ENCODE data around the gene S100A7. TPM values are rescaled to one million over a fixed set of nuclear protein-coding genes. Genes with fewer than 3 reads are reported as not detected.

Gene S100A7
- total and polyA plus RNA-seq, 2 of the 8 experiments (the other 6 are each of a cell fraction or from before 2014, with no cell fraction given) = not detected

DNA sequence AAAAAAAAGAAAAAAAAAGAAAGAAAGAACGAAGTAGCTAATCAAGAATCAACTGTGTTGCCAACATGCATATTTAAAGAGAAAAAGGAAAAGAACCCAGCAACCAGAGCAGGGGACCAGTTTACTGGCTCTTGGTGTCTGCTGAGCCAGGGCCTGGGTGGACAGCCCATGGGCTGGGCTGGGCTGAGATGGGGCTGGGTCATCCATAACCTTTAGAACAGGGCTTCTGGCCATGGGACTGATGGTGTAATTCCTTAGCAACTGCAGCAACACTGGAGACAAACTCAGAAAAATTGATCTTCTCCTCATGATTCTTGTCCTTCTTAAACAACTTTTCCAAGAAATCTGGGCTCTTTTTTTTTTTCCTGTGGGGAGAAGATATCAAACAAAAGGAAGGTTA is 33.6 kb downstream of the S100A7 start (continued):
- TF ChIP-seq RXRA (IDR thresholded peaks at IDR 0.05; ENCODE audit: insufficient read depth, low read depth, low read length) (no peak), EZH2 (IDR thresholded peaks at IDR 0.05; ENCODE audit: low read depth, low read length, severe bottlenecking) (no peak), YY1 (IDR thresholded peaks at IDR 0.05; ENCODE audit: low read depth, low read length) (no peak), SP4 (IDR thresholded peaks at IDR 0.05; ENCODE audit: low read length) (no peak), CREB1 (IDR thresholded peaks at IDR 0.05) (no peak), ZNF274 (IDR thresholded peaks at IDR 0.05; ENCODE audit: borderline replicate concordance, extremely low read depth, low read length) (no peak), JUN (IDR thresholded peaks at IDR 0.05; ENCODE audit: low read depth, low read length) (no peak), POU5F1 (IDR thresholded peaks at IDR 0.05; ENCODE audit: low read depth, low read length) (no peak)

All from H1 (cell line).